Stomach (tissue), 9 donors: ENCODE measurements around the gene KRTCAP2. TPM values are rescaled to one million over a fixed set of nuclear protein-coding genes. Genes with fewer than 3 reads are reported as not detected.

Source experiments
- DNase-seq, 2 donors: peaks; one replicate each; pipeline versions ENCODE4 v3.0.0 to v3.0.0-alpha.2; 2013 to 2019
- H3K27ac ChIP-seq, 5 donors: fragments of 200-600 bp in 4 of 5; sonication (generic) in 4 of 5; one replicate each; pipeline ENCODE4 v1.5.1; 2013 to 2019; ENCODE audit warnings: mild to moderate bottlenecking in 1 of 5, moderate library complexity in 1 of 5
- H3K27me3 ChIP-seq, 3 donors: fragments of 200-600 bp; sonication (generic); one replicate each; pipeline ENCODE4 v1.5.1; 2017 to 2019; ENCODE audit warnings: mixed run types in 1 of 3
- H3K36me3 ChIP-seq, 4 donors: fragments of 200-600 bp; sonication (generic); 1 replicate in 3 of 4; 2 replicates in 1 of 4; pipeline ENCODE4 v1.5.1; 2016 to 2019
- H3K4me1 ChIP-seq, 4 donors: fragments of 200-600 bp; sonication (generic); one replicate each; pipeline ENCODE4 v1.5.1; 2016 to 2019
- H3K4me3 ChIP-seq, 4 donors: fragments of 200-600 bp; sonication (generic) in 3 of 4; one replicate each; pipeline ENCODE4 v1.5.1; 2016 to 2019; ENCODE audit warnings: mild to moderate bottlenecking in 1 of 4
- H3K9me3 ChIP-seq, 4 donors: fragments of 200-600 bp; sonication (generic); one replicate each; pipeline ENCODE4 v1.5.1; 2016 to 2019
- EP300 ChIP-seq: sonication (generic); formaldehyde crosslinking; IDR thresholded peaks from one replicate; pipeline ENCODE4 v1.6.1; 2017; ENCODE audit warnings: antibody characterized with exemption
- POLR2A ChIP-seq, 4 donors: fragments of 450-650 bp; IDR thresholded peaks; one replicate each; pipeline ENCODE4 v1.6.1; 2016; ENCODE audit warnings: antibody characterized with exemption in 4 of 4, control low read depth in 2 of 4, mild to moderate bottlenecking in 1 of 4, moderate library complexity in 1 of 4
- POLR2AphosphoS5 ChIP-seq, 3 donors: sonication (generic); formaldehyde crosslinking; IDR thresholded peaks; one replicate each; pipeline ENCODE4 v1.6.1; 2016; ENCODE audit warnings: antibody characterized with exemption in 3 of 3
- WGBS, 5 donors: extraction: QIAGEN DNeasy Blood & Tissue Kit in 3 of 5; methylation state at CpG; one replicate each; pipeline versions ENCODE4 v1.1.5 to v1.1.7; 2013 to 2018; 5-methylcytosine and 5-hydroxymethylcytosine counted together
- intact Hi-C: fragments of 100-400 bp; cut with DNase I; formaldehyde crosslinking; loops from one replicate; pipeline ENCODE4 v1.15.1; 2023; ENCODE audit warnings: low total_unique reads
- polyA plus RNA-seq, 3 donors: library from polyadenylated mRNA; stranded (reverse); fragments of 200-250 nt; gene quantifications; one replicate each; pipeline ENCODE4 v1.2.3, GENCODE V29; 2013
- total RNA-seq, 5 donors: library from RNA; depleted of rRNA; stranded (reverse); fragments of >200 nt; gene quantifications; one replicate each; pipeline versions ENCODE4 v1.1.0 to v1.2.3, GENCODE V29; 2014 to 2016
- TF ChIP-seq, protein P1 (sequence below), 7 experiments: fragments of 450-650 bp in 4 of 7; fragments of 200-600 bp in 3 of 7; sonication (generic) in 3 of 7; IDR thresholded peaks; one replicate each; pipeline ENCODE4 v1.5.1; 2016 to 2019; ENCODE audit warnings: antibody characterized with exemption in 7 of 7, control low read depth in 2 of 7, mild to moderate bottlenecking in 1 of 7
- donor health status: healthy with polysubstance abuse.
- donor health status: Bipolar disorder and iron deficiency.
- donor health status: healthy.

The KRTCAP2 gene
- total and polyA plus RNA-seq, 8 donors, result 60.8 to 399 (median 184) TPM

DNA sequence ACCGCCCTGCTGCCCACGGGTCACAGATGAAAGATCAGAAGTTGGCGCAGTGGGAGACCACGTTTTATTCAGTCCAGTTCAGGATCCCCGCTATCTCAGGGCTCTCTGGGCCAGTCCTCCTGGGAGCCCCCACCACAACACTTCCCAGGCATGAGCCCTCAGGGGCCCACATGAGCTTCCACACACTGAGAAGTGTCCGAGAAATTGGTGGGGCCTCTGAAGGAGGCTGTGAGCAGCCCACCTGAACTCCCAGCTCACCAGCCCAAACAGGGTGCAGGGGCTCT is 12.6 kb upstream of the KRTCAP2 start:
- Histone ChIP-seq H3K9me3 (no peaks in the 10 kb centered on the region), H3K4me1 (peaks cover 30 to 64% (median 45%) of the 10 kb centered on the region in 4 donors), H3K36me3 (peaks cover 0 to 6% (median 0%) of the 10 kb centered on the region in 4 donors), H3K27me3 (no peaks in the 10 kb centered on the region), H3K27ac (peak overlapping the region; percentile 72 to 90 (median 79)), H3K4me3 (peak overlapping the region in 3 of 4 donors; percentile 11 to 50 (median 40))
- intact Hi-C loops, result no loop called here
- WGBS, 5 donors, result 31 to 49% (median 37%) methylated on average over 6 of the region's 6 CpGs
- no peak for DNase-seq
- no peak for TF ChIP-seq POLR2AphosphoS5 (IDR thresholded peaks at IDR 0.05)
- TF ChIP-seq, protein P1, sequence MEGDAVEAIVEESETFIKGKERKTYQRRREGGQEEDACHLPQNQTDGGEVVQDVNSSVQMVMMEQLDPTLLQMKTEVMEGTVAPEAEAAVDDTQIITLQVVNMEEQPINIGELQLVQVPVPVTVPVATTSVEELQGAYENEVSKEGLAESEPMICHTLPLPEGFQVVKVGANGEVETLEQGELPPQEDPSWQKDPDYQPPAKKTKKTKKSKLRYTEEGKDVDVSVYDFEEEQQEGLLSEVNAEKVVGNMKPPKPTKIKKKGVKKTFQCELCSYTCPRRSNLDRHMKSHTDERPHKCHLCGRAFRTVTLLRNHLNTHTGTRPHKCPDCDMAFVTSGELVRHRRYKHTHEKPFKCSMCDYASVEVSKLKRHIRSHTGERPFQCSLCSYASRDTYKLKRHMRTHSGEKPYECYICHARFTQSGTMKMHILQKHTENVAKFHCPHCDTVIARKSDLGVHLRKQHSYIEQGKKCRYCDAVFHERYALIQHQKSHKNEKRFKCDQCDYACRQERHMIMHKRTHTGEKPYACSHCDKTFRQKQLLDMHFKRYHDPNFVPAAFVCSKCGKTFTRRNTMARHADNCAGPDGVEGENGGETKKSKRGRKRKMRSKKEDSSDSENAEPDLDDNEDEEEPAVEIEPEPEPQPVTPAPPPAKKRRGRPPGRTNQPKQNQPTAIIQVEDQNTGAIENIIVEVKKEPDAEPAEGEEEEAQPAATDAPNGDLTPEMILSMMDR (IDR thresholded peaks at IDR 0.05), result no peak
- TF ChIP-seq EP300, result no peak
- no peak for TF ChIP-seq POLR2A (IDR thresholded peaks at IDR 0.05)

DNA sequence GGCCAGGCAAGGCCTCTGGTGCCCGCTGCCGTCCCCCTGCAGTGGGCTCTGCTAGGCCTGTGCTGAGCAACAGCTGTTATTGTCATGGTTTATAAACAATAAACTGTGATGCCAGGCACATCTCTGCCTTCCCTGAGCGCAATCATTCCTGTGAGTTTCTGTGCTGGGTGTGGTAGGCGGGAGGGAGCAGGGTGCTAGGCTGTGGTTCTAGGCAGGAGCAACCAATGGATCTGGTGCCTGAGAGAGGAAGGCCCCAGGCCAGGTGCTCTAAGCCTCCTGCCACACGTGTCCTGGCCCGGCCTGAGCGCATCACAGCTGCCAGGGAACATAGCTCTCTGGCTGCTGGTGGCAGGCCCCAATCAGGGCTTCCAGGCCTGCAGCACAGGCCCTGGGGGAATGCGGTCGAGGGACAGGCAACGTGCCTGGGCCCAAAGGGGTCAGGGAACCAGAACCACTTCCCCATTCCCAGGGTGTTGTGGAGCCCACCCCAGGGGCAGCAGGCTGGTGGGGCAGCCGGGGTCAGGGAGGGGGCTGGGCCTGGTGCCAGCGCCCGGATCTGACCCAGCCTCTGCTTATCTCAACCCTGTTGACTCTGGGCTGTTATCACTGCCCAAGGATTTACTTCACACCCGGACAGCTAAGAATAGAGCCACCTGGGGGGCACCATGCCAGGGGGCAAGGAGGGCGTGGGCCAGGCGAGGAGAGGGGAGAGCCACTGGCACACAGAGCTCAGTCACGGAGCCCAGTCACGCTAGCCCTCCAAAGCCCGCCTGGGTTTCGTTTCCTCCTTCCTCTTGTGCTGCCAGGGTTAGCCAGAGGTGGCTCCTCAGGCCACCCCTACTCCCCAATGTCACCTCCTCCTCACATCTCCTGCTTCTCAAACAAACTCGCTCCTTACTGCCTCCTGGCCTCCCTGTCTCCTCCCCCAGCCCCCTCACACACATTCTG is 12.0 kb upstream of the KRTCAP2 start:
- DNase-seq, result peak; percentile 88 to 93
- Histone ChIP-seq H3K4me3 (peak overlapping the region in 2 of 4 donors; percentile 40 to 50), H3K4me1 (peaks cover 30 to 66% (median 47%) of the 10 kb centered on the region in 4 donors), H3K27ac (peak overlapping the region; percentile 72 to 90 (median 79)), H3K36me3 (peaks cover 0 to 7% (median 0%) of the 10 kb centered on the region in 4 donors), H3K27me3 (no peaks in the 10 kb centered on the region), H3K9me3 (no peaks in the 10 kb centered on the region)
- WGBS, 5 donors, result 22 to 52% (median 31%) methylated on average over 19 to 21 of the region's 21 CpGs
- TF ChIP-seq, protein P1 (IDR thresholded peaks at IDR 0.05), result no peak
- TF ChIP-seq POLR2AphosphoS5 (IDR thresholded peaks at IDR 0.05), result peak in 2 of 3 donors; percentile 68 to 75
- intact Hi-C loops, result no loop called here

DNA sequence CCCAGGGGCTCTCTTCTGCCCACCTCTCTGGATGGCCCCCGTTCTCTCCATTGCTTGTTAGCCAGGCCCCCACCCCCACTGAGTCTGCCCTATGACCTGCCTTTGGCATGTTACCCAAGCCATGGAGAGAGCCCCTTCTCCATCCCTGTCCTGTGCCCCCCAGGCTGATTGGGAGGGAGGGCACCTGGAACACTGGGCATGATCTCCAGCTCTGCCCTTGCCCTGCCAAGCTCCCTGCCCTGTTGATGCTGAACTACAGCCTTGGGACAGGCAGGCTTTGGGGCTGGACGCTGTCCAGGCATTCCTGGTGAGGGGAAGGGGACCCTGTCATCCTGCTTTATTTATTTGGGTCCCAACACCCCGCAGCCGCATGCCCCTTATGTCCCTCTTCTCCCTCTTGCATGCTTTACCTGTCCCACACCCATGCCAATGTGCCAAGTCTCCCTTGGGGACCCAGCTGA is 11.3 kb upstream of the KRTCAP2 start:
- intact Hi-C loops, result no loop called here
- Histone ChIP-seq H3K36me3 (peaks cover 0 to 14% (median 0%) of the 10 kb centered on the region in 4 donors), H3K27me3 (no peaks in the 10 kb centered on the region), H3K4me1 (peaks cover 30 to 69% (median 52%) of the 10 kb centered on the region in 4 donors), H3K4me3 (no peak overlapping the region), H3K9me3 (no peaks in the 10 kb centered on the region), H3K27ac (peak overlapping the region; percentile 72 to 90 (median 79))
- WGBS, 5 donors, result 56 to 71% (median 65%) methylated on average over 4 of the region's 4 CpGs
- DNase-seq, result peak in 1 of 2 donors; percentile 29
- TF ChIP-seq POLR2AphosphoS5 (IDR thresholded peaks at IDR 0.05), result peak in 1 of 3 donors; percentile 11
- no peak for TF ChIP-seq EP300

DNA sequence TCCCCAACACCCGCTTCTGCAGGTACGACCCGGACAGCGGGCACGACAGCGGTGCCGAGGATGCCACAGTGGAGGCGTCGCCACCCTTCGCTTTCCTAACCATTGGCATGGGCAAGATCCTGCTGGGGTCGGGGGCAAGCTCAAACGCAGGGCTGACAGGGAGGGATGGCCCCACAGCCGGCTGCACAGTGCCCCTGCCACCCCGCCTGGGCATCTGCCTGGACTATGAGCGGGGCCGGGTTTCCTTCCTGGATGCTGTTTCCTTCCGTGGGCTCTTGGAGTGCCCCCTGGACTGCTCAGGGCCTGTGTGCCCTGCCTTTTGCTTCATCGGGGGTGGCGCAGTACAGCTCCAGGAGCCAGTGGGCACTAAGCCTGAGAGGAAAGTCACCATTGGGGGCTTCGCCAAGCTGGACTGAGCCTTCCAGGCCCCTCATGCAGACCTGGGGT is 10.7 kb upstream of the KRTCAP2 start:
- no peak overlapping the region for H3K4me3 ChIP-seq
- 85 to 90% (median 87%) methylated on average over 18 to 20 of the region's 20 CpGs for WGBS, 5 donors
- H3K36me3 ChIP-seq, result peaks cover 0 to 16% (median 0%) of the 10 kb centered on the region in 4 donors
- peaks cover 30 to 75% (median 57%) of the 10 kb centered on the region in 4 donors for H3K4me1 ChIP-seq
- H3K9me3 ChIP-seq, result no peaks in the 10 kb centered on the region
- H3K27me3 ChIP-seq, result no peaks in the 10 kb centered on the region
- intact Hi-C loops, result no loop called here
- no peak for DNase-seq
- TF ChIP-seq POLR2AphosphoS5 (IDR thresholded peaks at IDR 0.05), result peak in 2 of 3 donors; percentile 10 to 74
- TF ChIP-seq, protein P1 (IDR thresholded peaks at IDR 0.05), result no peak
- no peak for TF ChIP-seq EP300
- peak overlapping the region; percentile 72 to 90 (median 79) for H3K27ac ChIP-seq
